HepG2 (cell line): ENCODE data around the gene AHNAK. TPM values are rescaled to one million over a fixed set of nuclear protein-coding genes. Genes with fewer than 3 reads are reported as not detected.

Experiments used
- CSRNP1 ChIP-seq: sonication (generic); formaldehyde crosslinking; IDR thresholded peaks from 2 replicates; pipeline ENCODE4 v1.8.1; 2023; ENCODE audit warnings: mild to moderate bottlenecking, missing genetic modification reagents
- HMGXB3 ChIP-seq: sonication (generic); formaldehyde crosslinking; IDR thresholded peaks from 2 replicates; pipeline ENCODE4 v1.4.0; 2020; ENCODE audit warnings: missing genetic modification reagents, borderline replicate concordance
- HMGXB4 ChIP-seq, 2 experiments: sonication (generic) in 1 of 2; formaldehyde crosslinking in 1 of 2; IDR thresholded peaks; 2 replicates each; pipeline versions ENCODE4 v1.4.0 to v1.6.1; 2018 to 2020; ENCODE audit warnings: missing genetic modification reagents in 2 of 2, borderline replicate concordance in 1 of 2, low read depth in 1 of 2, mild to moderate bottlenecking in 1 of 2, missing biosample characterization in 1 of 2
- IRF9 ChIP-seq: sonication (generic); formaldehyde crosslinking; IDR thresholded peaks from 2 replicates; pipeline ENCODE4 v1.8.0; 2022; ENCODE audit warnings: missing genetic modification reagents, mild to moderate bottlenecking, borderline replicate concordance
- KDM1A ChIP-seq: IDR thresholded peaks from 2 replicates; pipeline ENCODE4 v1.6.1; 2016; ENCODE audit warnings: missing compliant biosample characterization
- MAZ ChIP-seq, 2 experiments: sonication (generic) in 1 of 2; formaldehyde crosslinking in 1 of 2; IDR thresholded peaks; 2 replicates each; pipeline versions ENCODE4 v1.5.0 to v1.6.1; 2012 to 2020; ENCODE audit warnings: low read depth in 2 of 2, mild to moderate bottlenecking in 2 of 2, borderline replicate concordance in 1 of 2, improper control_type of control experiment in 1 of 2, low read length in 1 of 2, missing genetic modification reagents in 1 of 2, moderate library complexity in 1 of 2
- MYNN ChIP-seq: sonication (generic); formaldehyde crosslinking; IDR thresholded peaks from 2 replicates; pipeline ENCODE4 v1.4.0; 2020; ENCODE audit warnings: mild to moderate bottlenecking, low read depth, missing genetic modification reagents
- POLR2AphosphoS5 ChIP-seq: IDR thresholded peaks from 2 replicates; pipeline ENCODE4 v1.6.1; 2012; ENCODE audit warnings: low read depth, low read length
- ZNF225 ChIP-seq: sonication (generic); formaldehyde crosslinking; IDR thresholded peaks from 2 replicates; pipeline ENCODE4 v1.4.0; 2020; ENCODE audit warnings: mild to moderate bottlenecking, missing genetic modification reagents
- ZNF768 ChIP-seq: sonication (generic); formaldehyde crosslinking; IDR thresholded peaks from 2 replicates; pipeline ENCODE4 v1.4.0; 2020; ENCODE audit warnings: missing genetic modification reagents
- ZXDC ChIP-seq: sonication (generic); formaldehyde crosslinking; IDR thresholded peaks from 2 replicates; pipeline ENCODE4 v1.5.0; 2020; ENCODE audit warnings: mild to moderate bottlenecking, missing genetic modification reagents
- polyA plus RNA-seq, 8 experiments: library from polyadenylated mRNA; depleted of rRNA in 3 of 8; stranded (reverse) in 7 of 8; unstranded in 1 of 8; fragments of >200 nt; fragmentation: Illumina TruSeq in 4 of 8; extraction: Trizol in 4 of 8; gene quantifications; 2 replicates each; pipeline versions ENCODE4 v1.2.1 to v1.2.3, GENCODE V29; 2011 to 2016; ENCODE audit warnings: low read depth in 4 of 8, missing spikeins in 1 of 8, mixed read lengths in 1 of 8; ENCODE audit not compliant: insufficient read depth in 1 of 8
- total RNA-seq, 5 experiments: library from RNA; depleted of rRNA; stranded (reverse); fragments of >200 nt; fragmentation: Illumina TruSeq; extraction: Trizol; gene quantifications; 2 replicates each; pipeline ENCODE4 v1.2.3, GENCODE V29; 2016; ENCODE audit warnings: low read depth in 1 of 5

The AHNAK gene
- total and polyA plus RNA-seq, 2 of the 13 experiments (the other 11 are each of a cell fraction or from before 2014, with no cell fraction given), result 23.4 to 25.0 TPM

GRCh38 chr11:62573592-62574362 lies 27.2 kb upstream of the AHNAK start, which contains the start of gene EEF1G (continued):
- TF ChIP-seq ZXDC (CRISPR knock-in tag) (no peak; the same call in 1 of the 2 replicates), IRF9 (CRISPR knock-in tag) (peak; percentile 12; the same call in 1 of the 2 replicates), KDM1A (no peak), HMGXB4 (CRISPR knock-in tag; IDR thresholded peaks at IDR 0.05; ENCODE audit: borderline replicate concordance in 1 of 2, low read depth in 1 of 2) (peak in 1 of 2 experiments; percentile 71; a peak in 1 of 4 replicates), HMGXB3 (peak; percentile 28; the same call in 1 of the 2 replicates), ZNF768 (0 out of 2 replicates have a peak, but pooled peaks have one; percentile 4), POLR2AphosphoS5 (peak; percentile 97), CSRNP1 (CRISPR knock-in tag) (peak; percentile 34; the same call in 1 of the 2 replicates), MAZ (IDR thresholded peaks at IDR 0.05; ENCODE audit: borderline replicate concordance, low read depth, low read length) (peak; percentile 94), MAZ (CRISPR knock-in tag; IDR thresholded peaks at IDR 0.05; ENCODE audit: low read depth) (peak; percentile 72; the same call in 1 of the 2 replicates), ZNF225 (CRISPR knock-in tag) (0 out of 2 replicates have a peak, but pooled peaks have one; percentile 31), MYNN (CRISPR knock-in tag) (no peak)
